ENCODE data around the gene CCDC178. TPM values are rescaled to one million over a fixed set of nuclear protein-coding genes. Genes with fewer than 3 reads are reported as not detected.

Gene CCDC178
- total and polyA plus RNA-seq, 2 donors from 2014 or later: 3.7 to 4.6 TPM

GRCh38 chr18:33470216-33470615 is 29.7 kb upstream of the CCDC178 start:
- Histone ChIP-seq H3K4me1 (ENCODE audit: control insufficient read depth in 2 of 3, insufficient read depth in 2 of 3, low read depth in 1 of 3, low read length in 3 of 3) (no peaks in the 10 kb centered on the region), H3K27ac (ENCODE audit: low read depth in 2 of 2, low read length in 2 of 2) (no peak overlapping the region), H3K27me3 (ENCODE audit: control insufficient read depth, insufficient read depth, low read length) (no peaks in the 10 kb centered on the region), H3K4me3 (ENCODE audit: low read length in 3 of 3) (no peak overlapping the region), H3K9me3 (ENCODE audit: control insufficient read depth in 2 of 3, insufficient read depth in 1 of 3, low read length in 3 of 3) (no peaks in the 10 kb centered on the region), H3K9ac (ENCODE audit: low read length in 3 of 3) (no peak overlapping the region), H3K36me3 (ENCODE audit: control insufficient read depth in 2 of 3, insufficient read depth in 3 of 3, low read length in 3 of 3) (no peaks in the 10 kb centered on the region)
- no peak for TF ChIP-seq CTCF (IDR thresholded peaks at IDR 0.05; ENCODE audit: borderline replicate concordance, extremely low read depth, insufficient read depth)
- no peak for FAIRE-seq
- no peak for DNase-seq
- intact Hi-C loops (cut with DNase I): no loop called here

- no peak for FAIRE-seq
- no peaks in the 10 kb centered on the region for H3K4me1 ChIP-seq (ENCODE audit: control insufficient read depth in 2 of 3, insufficient read depth in 2 of 3, low read depth in 1 of 3, low read length in 3 of 3)
- no peak overlapping the region for H3K27ac ChIP-seq (ENCODE audit: low read depth in 2 of 2, low read length in 2 of 2)
- intact Hi-C loops (cut with DNase I): no loop called here
- H3K9ac ChIP-seq (ENCODE audit: low read length in 3 of 3): no peak overlapping the region
- no peak overlapping the region for H3K4me3 ChIP-seq (ENCODE audit: low read length in 3 of 3)
- TF ChIP-seq CTCF (IDR thresholded peaks at IDR 0.05; ENCODE audit: borderline replicate concordance, extremely low read depth, insufficient read depth): no peak
- H3K36me3 ChIP-seq (ENCODE audit: control insufficient read depth in 2 of 3, insufficient read depth in 3 of 3, low read length in 3 of 3): no peaks in the 10 kb centered on the region
- DNase-seq: peak in 2 of 5 donors; percentile 2 to 4
- no peaks in the 10 kb centered on the region for H3K9me3 ChIP-seq (ENCODE audit: control insufficient read depth in 2 of 3, insufficient read depth in 1 of 3, low read length in 3 of 3)
- H3K27me3 ChIP-seq (ENCODE audit: control insufficient read depth, insufficient read depth, low read length): no peaks in the 10 kb centered on the region
Observed at GRCh38 chr18:33469699-33470098, 29.2 kb upstream of the CCDC178 start.

- intact Hi-C loops (cut with DNase I): no loop called here
- DNase-seq: no peak
- H3K9ac ChIP-seq (ENCODE audit: low read length in 3 of 3): no peak overlapping the region
- no peak overlapping the region for H3K27ac ChIP-seq (ENCODE audit: low read depth in 2 of 2, low read length in 2 of 2)
- no peak overlapping the region for H3K4me3 ChIP-seq (ENCODE audit: low read length in 3 of 3)
- H3K9me3 ChIP-seq (ENCODE audit: control insufficient read depth in 2 of 3, insufficient read depth in 1 of 3, low read length in 3 of 3): no peaks in the 10 kb centered on the region
- no peaks in the 10 kb centered on the region for H3K4me1 ChIP-seq (ENCODE audit: control insufficient read depth in 2 of 3, insufficient read depth in 2 of 3, low read depth in 1 of 3, low read length in 3 of 3)
- no peak for TF ChIP-seq CTCF (IDR thresholded peaks at IDR 0.05; ENCODE audit: borderline replicate concordance, extremely low read depth, insufficient read depth)
- no peaks in the 10 kb centered on the region for H3K27me3 ChIP-seq (ENCODE audit: control insufficient read depth, insufficient read depth, low read length)
- H3K36me3 ChIP-seq (ENCODE audit: control insufficient read depth in 2 of 3, insufficient read depth in 3 of 3, low read length in 3 of 3): no peaks in the 10 kb centered on the region
- FAIRE-seq: no peak
Observed at GRCh38 chr18:33467531-33467930, 27.0 kb upstream of the CCDC178 start.

- no peaks in the 10 kb centered on the region for H3K27me3 ChIP-seq (ENCODE audit: control insufficient read depth, insufficient read depth, low read length)
- DNase-seq (no peak), FAIRE-seq (no peak)
- no peaks in the 10 kb centered on the region for H3K9me3 ChIP-seq (ENCODE audit: control insufficient read depth in 2 of 3, insufficient read depth in 1 of 3, low read length in 3 of 3)
- no peak for TF ChIP-seq CTCF (IDR thresholded peaks at IDR 0.05; ENCODE audit: borderline replicate concordance, extremely low read depth, insufficient read depth)
- no peaks in the 10 kb centered on the region for H3K4me1 ChIP-seq (ENCODE audit: control insufficient read depth in 2 of 3, insufficient read depth in 2 of 3, low read depth in 1 of 3, low read length in 3 of 3)
- H3K27ac ChIP-seq (ENCODE audit: low read depth in 2 of 2, low read length in 2 of 2): no peak overlapping the region
- no peak overlapping the region for H3K9ac ChIP-seq (ENCODE audit: low read length in 3 of 3)
- H3K4me3 ChIP-seq (ENCODE audit: low read length in 3 of 3): no peak overlapping the region
- intact Hi-C loops (cut with DNase I): no loop called here
- H3K36me3 ChIP-seq (ENCODE audit: control insufficient read depth in 2 of 3, insufficient read depth in 3 of 3, low read length in 3 of 3): no peaks in the 10 kb centered on the region
Observed at GRCh38 chr18:33466822-33467221, 26.3 kb upstream of the CCDC178 start.
